PC-9 (cell line): ENCODE results near the gene ANP32B. TPM values are rescaled to one million over a fixed set of nuclear protein-coding genes. Genes with fewer than 3 reads are reported as not detected.

Experiments used
- BruUV-seq: library from RNA; stranded (reverse); fragments of 400-500 nt; replicated peaks from 2 replicates; lab custom pipeline; 2021; lab: Mats Ljungman, UMichigan
- CTCF ChIA-PET: fragments of 300-600 bp; sonication (Branson Sonifier 250); formaldehyde crosslinking; loops from one replicate; lab custom pipeline; 2022; ENCODE audit warnings: antibody characterized with exemption; lab: Charles Lee
- POLR2A ChIA-PET: fragments of 300-600 bp; sonication (Branson Sonifier 250); formaldehyde crosslinking; loops from one replicate; lab custom pipeline; 2022; ENCODE audit warnings: antibody characterized with exemption; ENCODE audit not compliant: unreplicated experiment; lab: Charles Lee
- DNase-seq, 2 experiments: peaks; one replicate each; pipeline versions ENCODE4 v3.0.0 to v3.0.0-alpha.2; 2015 to 2022; ENCODE audit warnings: mixed read lengths in 1 of 2
- H2AFZ ChIP-seq: fragments of 200-600 bp; sonication (generic); 2 replicates; pipeline ENCODE4 v1.8.1; 2017; ENCODE audit warnings: antibody characterized with exemption
- H3F3A ChIP-seq: fragments of 200-600 bp; sonication (generic); 2 replicates; pipeline ENCODE4 v1.8.1; 2017; ENCODE audit warnings: antibody characterized with exemption, mild to moderate bottlenecking, low read depth; ENCODE audit not compliant: insufficient read depth
- H3K27ac ChIP-seq: fragments of 200-600 bp; sonication (generic); 2 replicates; pipeline ENCODE4 v1.6.1; 2016; ENCODE audit warnings: mixed run types
- H3K27me3 ChIP-seq: fragments of 200-600 bp; sonication (generic); 2 replicates; pipeline ENCODE4 v1.6.1; 2016; ENCODE audit warnings: low read depth, mixed run types; ENCODE audit not compliant: insufficient read depth
- H3K36me3 ChIP-seq: fragments of 200-600 bp; sonication (generic); 2 replicates; pipeline ENCODE4 v1.6.1; 2016; ENCODE audit warnings: low read depth, mixed run types
- H3K4me1 ChIP-seq: fragments of 200-600 bp; sonication (generic); replicated peaks from 2 replicates; pipeline ENCODE4 v1.6.1; 2016; ENCODE audit warnings: mixed run types; ENCODE audit not compliant: insufficient read depth
- H3K4me2 ChIP-seq: fragments of 200-600 bp; sonication (generic); 2 replicates; pipeline ENCODE4 v1.6.1; 2017; ENCODE audit warnings: mixed run types
- H3K4me3 ChIP-seq: fragments of 200-600 bp; sonication (generic); 2 replicates; pipeline ENCODE4 v1.6.1; 2016; ENCODE audit warnings: mixed run types
- H3K79me2 ChIP-seq: fragments of 200-600 bp; sonication (generic); 2 replicates; pipeline ENCODE4 v1.6.1; 2017; ENCODE audit warnings: low read depth, mixed run types
- H3K9me2 ChIP-seq: fragments of 200-600 bp; sonication (generic); 2 replicates; pipeline ENCODE4 v1.8.1; 2017; ENCODE audit warnings: mild to moderate bottlenecking; ENCODE audit not compliant: insufficient read depth
- H3K9me3 ChIP-seq: fragments of 200-600 bp; sonication (generic); 2 replicates; pipeline ENCODE4 v1.8.1; 2016; ENCODE audit warnings: low read depth; ENCODE audit not compliant: insufficient read depth
- H4K20me1 ChIP-seq: fragments of 200-600 bp; sonication (generic); 2 replicates; pipeline ENCODE4 v1.8.1; 2017; ENCODE audit not compliant: insufficient read depth
- EZH2 ChIP-seq: fragments of 200-600 bp; sonication (generic); IDR thresholded peaks from 2 replicates; pipeline ENCODE4 v1.8.0; 2017; ENCODE audit warnings: antibody characterized with exemption, low read depth
- intact Hi-C: fragments of 100-400 bp; cut with micrococcal nuclease; formaldehyde crosslinking; loops from one replicate; pipeline ENCODE4 v1.10.0; 2022; ENCODE audit not compliant: unreplicated experiment
- total RNA-seq: library from RNA; stranded (reverse); gene quantifications from 2 replicates; pipeline ENCODE4 v1.2.3, GENCODE V29; 2021
- TF ChIP-seq, protein P1 (sequence below): fragments of 200-600 bp; sonication (generic); conservative IDR thresholded peaks from 2 replicates; pipeline ENCODE4 v1.6.1; 2017; ENCODE audit warnings: mixed run types, antibody characterized with exemption, mild to moderate bottlenecking, moderate library complexity

The ANP32B gene
- total RNA-seq, 1 experiment from 2014 or later, result 280 TPM

GRCh38 chr9:97980918-97981845, 2.0 kb upstream of the ANP32B start:
- Histone ChIP-seq H3K9me3 (no peaks in the 10 kb centered on the region), H3F3A (no peaks in the 10 kb centered on the region; the same call in 1 of the 2 replicates), H3K9me2 (no peaks in the 10 kb centered on the region), H3K4me1 (peaks cover 20% of the 10 kb centered on the region), H3K79me2 (peaks cover 37% of the 10 kb centered on the region), H3K36me3 (no peaks in the 10 kb centered on the region; the same call in 1 of the 2 replicates), H3K4me3 (peak overlapping the region; percentile 92; the same call in 1 of the 2 replicates), H3K27ac (no peak overlapping the region), H2AFZ (no peak overlapping the region), H3K27me3 (no peaks in the 10 kb centered on the region), H3K4me2 (peak overlapping the region; percentile 88), H4K20me1 (no peaks in the 10 kb centered on the region)
- ChIA-PET POLR2A (no interaction called here), CTCF (no interaction called here)
- intact Hi-C loops, result loop anchor here (5.0 kb wide), 2 partner anchors 76 to 269 kb away; partner anchors contain the start of gene NANS
- TF ChIP-seq, protein P1, sequence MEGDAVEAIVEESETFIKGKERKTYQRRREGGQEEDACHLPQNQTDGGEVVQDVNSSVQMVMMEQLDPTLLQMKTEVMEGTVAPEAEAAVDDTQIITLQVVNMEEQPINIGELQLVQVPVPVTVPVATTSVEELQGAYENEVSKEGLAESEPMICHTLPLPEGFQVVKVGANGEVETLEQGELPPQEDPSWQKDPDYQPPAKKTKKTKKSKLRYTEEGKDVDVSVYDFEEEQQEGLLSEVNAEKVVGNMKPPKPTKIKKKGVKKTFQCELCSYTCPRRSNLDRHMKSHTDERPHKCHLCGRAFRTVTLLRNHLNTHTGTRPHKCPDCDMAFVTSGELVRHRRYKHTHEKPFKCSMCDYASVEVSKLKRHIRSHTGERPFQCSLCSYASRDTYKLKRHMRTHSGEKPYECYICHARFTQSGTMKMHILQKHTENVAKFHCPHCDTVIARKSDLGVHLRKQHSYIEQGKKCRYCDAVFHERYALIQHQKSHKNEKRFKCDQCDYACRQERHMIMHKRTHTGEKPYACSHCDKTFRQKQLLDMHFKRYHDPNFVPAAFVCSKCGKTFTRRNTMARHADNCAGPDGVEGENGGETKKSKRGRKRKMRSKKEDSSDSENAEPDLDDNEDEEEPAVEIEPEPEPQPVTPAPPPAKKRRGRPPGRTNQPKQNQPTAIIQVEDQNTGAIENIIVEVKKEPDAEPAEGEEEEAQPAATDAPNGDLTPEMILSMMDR, result no peak
- TF ChIP-seq EZH2, result no peak
- no peak for DNase-seq
- no TSS peak for BruUV-seq

GRCh38 chr9:97981846-97982682, 1.1 kb upstream of the ANP32B start:
- intact Hi-C loops, result loop anchor here (2.0 to 5.0 kb wide), 3 partner anchors 59 to 270 kb away; partner anchors contain the start of genes NANS and TRMO
- no TSS peak for BruUV-seq
- H4K20me1 ChIP-seq, result peaks cover 7% of the 10 kb centered on the region; the same call in 1 of the 2 replicates
- peaks cover 29% of the 10 kb centered on the region for H3K4me1 ChIP-seq
- TF ChIP-seq EZH2, result no peak
- TF ChIP-seq, protein P1, result no peak
- H3K9me3 ChIP-seq, result no peaks in the 10 kb centered on the region
- CTCF ChIA-PET, result no interaction called here
- H3K27me3 ChIP-seq, result no peaks in the 10 kb centered on the region
- no peaks in the 10 kb centered on the region for H3K9me2 ChIP-seq
- peak overlapping the region; percentile 88 for H3K4me2 ChIP-seq
- peak overlapping the region; percentile 90 for H2AFZ ChIP-seq
- peak overlapping the region; percentile 93 for H3K27ac ChIP-seq
- peaks cover 4% of the 10 kb centered on the region; the same call in 1 of the 2 replicates for H3K36me3 ChIP-seq
- peaks cover 5% of the 10 kb centered on the region; the same call in 1 of the 2 replicates for H3F3A ChIP-seq
- peak overlapping the region; percentile 92 for H3K4me3 ChIP-seq
- no peak for DNase-seq
- H3K79me2 ChIP-seq, result peaks cover 46% of the 10 kb centered on the region
- POLR2A ChIA-PET, result interaction anchor here (0.7 kb wide), 1 partner anchor 34 kb away, joined by 5 read pairs; no protein-coding TSS in a partner anchor
